ENCODE measurements around the gene COPS6. TPM values are rescaled to one million over a fixed set of nuclear protein-coding genes. Genes with fewer than 3 reads are reported as not detected.

COPS6 gene
- total and polyA plus RNA-seq, 4 donors: 59.9 to 167 (median 113) TPM

DNA sequence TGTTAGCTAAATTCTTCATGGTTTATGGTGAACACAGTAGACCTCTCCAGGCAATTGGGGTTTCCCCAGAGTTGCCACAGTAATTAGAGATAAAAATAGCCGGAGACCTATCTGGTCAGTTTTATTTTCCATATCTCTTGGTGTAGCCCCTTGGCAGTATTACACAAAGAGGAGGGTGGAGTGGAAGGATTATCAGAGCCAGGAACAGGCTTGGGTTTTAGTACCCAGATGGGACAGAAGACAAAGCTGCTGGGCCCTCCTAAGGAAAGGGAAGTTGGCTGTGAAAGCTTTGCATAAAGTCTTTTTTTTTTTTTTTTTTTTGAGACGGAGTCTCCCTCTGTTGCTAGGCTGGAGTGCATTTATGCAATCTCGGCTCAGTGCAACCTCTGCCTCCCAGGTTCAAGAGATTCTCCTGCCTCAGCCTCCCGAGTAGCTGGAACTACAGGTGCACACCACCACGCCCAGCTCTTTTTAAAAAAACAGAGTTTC is 29.5 kb upstream of the COPS6 start:
- peaks cover 59% of the 10 kb centered on the region for H3K36me3 ChIP-seq (ENCODE audit: control insufficient read depth, insufficient read depth, low read length)
- no peaks in the 10 kb centered on the region for H3K4me1 ChIP-seq (ENCODE audit: control insufficient read depth, insufficient read depth, low read length)
- WGBS (ENCODE audit: insufficient coverage): 86% methylated on average over 4 of the region's 5 CpGs
- no peak overlapping the region for H3K4me3 ChIP-seq (ENCODE audit: low read depth, low read length)
- no peaks in the 10 kb centered on the region for H3K27me3 ChIP-seq (ENCODE audit: control insufficient read depth, insufficient read depth, low read length)
- no peaks in the 10 kb centered on the region for H3K9me3 ChIP-seq (ENCODE audit: control insufficient read depth, insufficient read depth, low read length)
- DNase-seq (ENCODE audit: low read depth in 4 of 6, low spot score in 6 of 6): no peak
- H3K27ac ChIP-seq (ENCODE audit: low read depth, low read length): no peak overlapping the region

DNA sequence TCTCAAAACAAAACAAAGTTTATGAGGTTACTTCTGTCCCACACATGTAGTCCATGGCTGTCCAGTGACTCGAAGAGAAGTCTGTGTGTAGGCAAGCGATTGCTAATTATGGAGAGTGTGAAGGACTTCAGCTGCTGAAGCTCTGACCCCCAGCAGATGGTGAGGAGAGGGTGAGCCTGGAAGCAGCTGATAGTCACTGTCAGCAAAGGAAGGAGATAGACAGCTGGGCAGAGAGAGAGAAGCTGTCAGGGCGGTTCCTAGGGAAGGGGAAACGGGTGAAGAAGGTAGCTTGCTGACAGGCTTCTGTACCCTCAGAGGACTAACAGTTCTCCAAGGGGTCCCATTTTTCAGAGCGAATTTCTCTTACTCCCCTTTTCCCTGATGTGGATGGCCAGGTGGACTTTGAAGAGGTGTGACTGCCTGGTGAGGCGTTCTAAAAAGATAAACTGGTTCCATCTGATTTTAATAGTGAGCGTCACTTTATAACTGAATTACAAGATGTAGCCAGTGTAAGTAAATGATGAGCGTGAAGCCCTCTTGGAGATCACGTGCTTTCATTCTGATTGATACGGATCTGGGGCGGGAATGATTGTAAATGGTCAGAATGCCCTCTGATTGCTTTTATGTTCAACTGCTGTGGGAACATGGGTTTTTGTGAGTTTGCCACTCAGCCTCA is 27.1 kb upstream of the COPS6 start:
- Histone ChIP-seq H3K36me3 (ENCODE audit: control insufficient read depth, insufficient read depth, low read length) (peaks cover 73% of the 10 kb centered on the region), H3K4me3 (ENCODE audit: low read depth, low read length) (no peak overlapping the region), H3K9me3 (ENCODE audit: control insufficient read depth, insufficient read depth, low read length) (no peaks in the 10 kb centered on the region), H3K27me3 (ENCODE audit: control insufficient read depth, insufficient read depth, low read length) (no peaks in the 10 kb centered on the region), H3K27ac (ENCODE audit: low read depth, low read length) (no peak overlapping the region), H3K4me1 (ENCODE audit: control insufficient read depth, insufficient read depth, low read length) (no peaks in the 10 kb centered on the region)
- no peak for DNase-seq (ENCODE audit: low read depth in 4 of 6, low spot score in 6 of 6)
- 97% methylated on average over 7 of the region's 11 CpGs for WGBS (ENCODE audit: insufficient coverage)

DNA sequence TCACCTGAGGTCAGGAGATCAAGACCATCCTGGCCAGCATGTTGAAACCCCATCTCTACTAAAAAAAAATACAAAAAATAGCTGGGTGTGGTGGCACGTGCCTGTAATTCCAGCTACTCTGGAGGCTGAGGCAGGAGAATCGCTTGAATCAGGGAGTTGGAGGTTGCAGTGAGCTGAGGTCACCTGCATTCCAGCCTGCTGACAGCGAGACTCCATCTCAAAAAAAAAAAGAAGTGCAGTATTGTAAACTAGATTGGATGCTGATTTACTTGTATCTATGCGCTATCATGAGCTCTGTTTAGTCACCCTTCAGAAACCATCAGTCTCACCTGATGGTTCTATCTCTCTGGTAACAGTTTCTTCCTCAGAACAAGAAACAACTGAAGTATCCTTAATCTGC is 25.4 kb upstream of the COPS6 start:
- H3K36me3 ChIP-seq (ENCODE audit: control insufficient read depth, insufficient read depth, low read length): peaks cover 64% of the 10 kb centered on the region
- no peak overlapping the region for H3K27ac ChIP-seq (ENCODE audit: low read depth, low read length)
- no peak overlapping the region for H3K4me3 ChIP-seq (ENCODE audit: low read depth, low read length)
- no peaks in the 10 kb centered on the region for H3K27me3 ChIP-seq (ENCODE audit: control insufficient read depth, insufficient read depth, low read length)
- H3K9me3 ChIP-seq (ENCODE audit: control insufficient read depth, insufficient read depth, low read length): no peaks in the 10 kb centered on the region
- no peaks in the 10 kb centered on the region for H3K4me1 ChIP-seq (ENCODE audit: control insufficient read depth, insufficient read depth, low read length)
- no peak for DNase-seq (ENCODE audit: low read depth in 4 of 6, low spot score in 6 of 6)
- 100% methylated on average over 2 of the region's 4 CpGs for WGBS (ENCODE audit: insufficient coverage)

DNA sequence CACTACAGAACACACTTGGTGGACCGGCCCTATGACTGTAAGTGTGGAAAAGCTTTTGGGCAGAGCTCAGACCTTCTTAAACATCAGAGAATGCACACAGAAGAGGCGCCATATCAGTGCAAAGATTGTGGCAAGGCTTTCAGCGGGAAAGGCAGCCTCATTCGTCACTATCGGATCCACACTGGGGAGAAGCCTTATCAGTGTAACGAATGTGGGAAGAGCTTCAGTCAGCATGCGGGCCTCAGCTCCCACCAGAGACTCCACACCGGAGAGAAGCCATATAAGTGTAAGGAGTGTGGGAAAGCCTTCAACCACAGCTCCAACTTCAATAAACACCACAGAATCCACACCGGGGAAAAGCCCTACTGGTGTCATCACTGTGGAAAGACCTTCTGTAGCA is 24.6 kb upstream of the COPS6 start:
- no peak overlapping the region for H3K27ac ChIP-seq (ENCODE audit: low read depth, low read length)
- WGBS (ENCODE audit: insufficient coverage): 85% methylated on average over 5 of the region's 9 CpGs
- no peaks in the 10 kb centered on the region for H3K27me3 ChIP-seq (ENCODE audit: control insufficient read depth, insufficient read depth, low read length)
- H3K36me3 ChIP-seq (ENCODE audit: control insufficient read depth, insufficient read depth, low read length): peaks cover 67% of the 10 kb centered on the region
- H3K4me1 ChIP-seq (ENCODE audit: control insufficient read depth, insufficient read depth, low read length): no peaks in the 10 kb centered on the region
- no peak overlapping the region for H3K4me3 ChIP-seq (ENCODE audit: low read depth, low read length)
- H3K9me3 ChIP-seq (ENCODE audit: control insufficient read depth, insufficient read depth, low read length): no peaks in the 10 kb centered on the region
- no peak for DNase-seq (ENCODE audit: low read depth in 4 of 6, low spot score in 6 of 6)

DNA sequence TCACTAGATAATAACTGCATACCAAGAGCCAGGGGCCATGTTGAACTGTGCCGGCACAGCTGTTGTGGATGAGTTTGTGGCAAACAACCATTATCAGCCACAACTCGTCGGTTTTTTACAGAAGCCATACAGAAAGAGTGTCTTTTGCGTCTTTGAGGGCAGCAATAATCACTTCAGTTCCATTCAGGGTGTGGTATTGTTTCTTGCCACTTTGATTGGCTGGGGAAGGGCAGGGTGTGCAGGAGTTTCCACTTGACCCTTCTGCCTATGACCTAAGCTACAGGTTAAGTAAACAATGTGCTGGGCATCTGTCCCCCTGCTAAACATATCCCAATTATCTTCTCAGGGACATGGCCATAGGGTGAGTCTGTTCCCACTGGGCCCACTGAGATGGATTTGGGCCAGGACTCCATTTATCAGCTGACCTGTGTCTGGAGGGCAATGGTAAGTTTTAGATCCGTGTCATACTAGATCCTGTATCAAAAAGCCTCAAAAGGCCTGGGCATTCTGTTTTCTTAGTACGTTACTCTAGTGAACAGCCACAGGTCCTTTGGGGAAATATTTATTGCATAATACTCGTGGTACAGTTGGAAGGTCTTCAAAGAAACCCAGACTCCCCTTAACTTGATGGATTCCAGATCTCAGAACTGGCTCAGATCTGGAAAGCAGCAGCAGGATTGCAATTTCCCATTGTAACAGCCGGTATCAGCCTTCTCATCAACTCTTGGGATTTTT is 23.1 kb upstream of the COPS6 start:
- H3K4me3 ChIP-seq (ENCODE audit: low read depth, low read length): no peak overlapping the region
- H3K27me3 ChIP-seq (ENCODE audit: control insufficient read depth, insufficient read depth, low read length): no peaks in the 10 kb centered on the region
- WGBS (ENCODE audit: insufficient coverage): 75% methylated on average over 6 of the region's 8 CpGs
- H3K36me3 ChIP-seq (ENCODE audit: control insufficient read depth, insufficient read depth, low read length): peaks cover 72% of the 10 kb centered on the region
- H3K27ac ChIP-seq (ENCODE audit: low read depth, low read length): no peak overlapping the region
- H3K4me1 ChIP-seq (ENCODE audit: control insufficient read depth, insufficient read depth, low read length): no peaks in the 10 kb centered on the region
- H3K9me3 ChIP-seq (ENCODE audit: control insufficient read depth, insufficient read depth, low read length): no peaks in the 10 kb centered on the region
- peak in 1 of 6 donors; percentile 36 for DNase-seq (ENCODE audit: low read depth in 4 of 6, low spot score in 6 of 6)

DNA sequence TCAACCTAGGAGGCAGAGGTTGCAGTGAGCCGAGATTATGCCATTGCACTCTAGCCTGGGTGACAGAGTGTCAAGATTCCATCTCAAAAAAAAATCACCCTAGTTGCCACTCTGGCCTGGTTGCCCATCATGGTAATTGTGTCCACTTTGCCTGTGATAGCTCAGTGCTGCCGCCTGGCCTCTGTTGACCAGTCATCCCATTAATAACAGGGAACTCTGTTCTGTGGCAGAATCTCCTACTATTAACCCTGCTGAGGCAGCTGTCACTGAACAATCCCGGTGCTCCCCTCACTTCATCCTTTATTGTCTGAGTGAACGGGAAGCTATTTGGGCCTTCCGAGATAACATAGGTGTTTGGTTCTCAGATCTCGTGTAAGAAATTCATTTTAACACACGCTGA is 21.8 kb upstream of the COPS6 start:
- H3K4me1 ChIP-seq (ENCODE audit: control insufficient read depth, insufficient read depth, low read length): no peaks in the 10 kb centered on the region
- peaks cover 74% of the 10 kb centered on the region for H3K36me3 ChIP-seq (ENCODE audit: control insufficient read depth, insufficient read depth, low read length)
- H3K9me3 ChIP-seq (ENCODE audit: control insufficient read depth, insufficient read depth, low read length): peaks cover 3% of the 10 kb centered on the region
- no peak overlapping the region for H3K27ac ChIP-seq (ENCODE audit: low read depth, low read length)
- WGBS (ENCODE audit: insufficient coverage): 89% methylated on average over 5 of the region's 7 CpGs
- no peaks in the 10 kb centered on the region for H3K27me3 ChIP-seq (ENCODE audit: control insufficient read depth, insufficient read depth, low read length)
- no peak overlapping the region for H3K4me3 ChIP-seq (ENCODE audit: low read depth, low read length)
- no peak for DNase-seq (ENCODE audit: low read depth in 4 of 6, low spot score in 6 of 6)

DNA sequence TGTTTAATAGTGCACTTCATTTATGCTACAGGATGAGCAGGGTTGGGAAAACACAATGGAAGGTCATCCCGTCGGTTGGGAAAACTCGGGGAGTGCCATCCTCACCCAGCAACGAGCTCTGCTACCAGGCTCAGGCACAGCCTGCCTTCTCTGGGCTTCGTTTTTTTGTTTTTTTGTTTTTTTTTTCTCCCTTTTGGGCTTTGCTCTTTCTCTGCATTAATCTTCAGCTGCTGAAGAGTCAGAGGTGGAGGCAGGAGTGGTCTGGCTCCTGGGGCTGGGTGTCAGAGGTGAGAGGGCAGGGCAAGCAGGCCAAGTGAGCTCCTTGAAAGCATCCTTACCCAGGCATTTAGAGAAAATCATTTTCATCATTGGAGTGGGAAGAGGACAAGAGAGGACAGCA is 18.8 kb upstream of the COPS6 start:
- Histone ChIP-seq H3K9me3 (ENCODE audit: control insufficient read depth, insufficient read depth, low read length) (peaks cover 3% of the 10 kb centered on the region), H3K27ac (ENCODE audit: low read depth, low read length) (no peak overlapping the region), H3K36me3 (ENCODE audit: control insufficient read depth, insufficient read depth, low read length) (peaks cover 81% of the 10 kb centered on the region), H3K4me3 (ENCODE audit: low read depth, low read length) (no peak overlapping the region), H3K27me3 (ENCODE audit: control insufficient read depth, insufficient read depth, low read length) (no peaks in the 10 kb centered on the region), H3K4me1 (ENCODE audit: control insufficient read depth, insufficient read depth, low read length) (no peaks in the 10 kb centered on the region)
- WGBS (ENCODE audit: insufficient coverage): 96% methylated on average over 4 of the region's 5 CpGs
- DNase-seq (ENCODE audit: low read depth in 4 of 6, low spot score in 6 of 6): no peak

DNA sequence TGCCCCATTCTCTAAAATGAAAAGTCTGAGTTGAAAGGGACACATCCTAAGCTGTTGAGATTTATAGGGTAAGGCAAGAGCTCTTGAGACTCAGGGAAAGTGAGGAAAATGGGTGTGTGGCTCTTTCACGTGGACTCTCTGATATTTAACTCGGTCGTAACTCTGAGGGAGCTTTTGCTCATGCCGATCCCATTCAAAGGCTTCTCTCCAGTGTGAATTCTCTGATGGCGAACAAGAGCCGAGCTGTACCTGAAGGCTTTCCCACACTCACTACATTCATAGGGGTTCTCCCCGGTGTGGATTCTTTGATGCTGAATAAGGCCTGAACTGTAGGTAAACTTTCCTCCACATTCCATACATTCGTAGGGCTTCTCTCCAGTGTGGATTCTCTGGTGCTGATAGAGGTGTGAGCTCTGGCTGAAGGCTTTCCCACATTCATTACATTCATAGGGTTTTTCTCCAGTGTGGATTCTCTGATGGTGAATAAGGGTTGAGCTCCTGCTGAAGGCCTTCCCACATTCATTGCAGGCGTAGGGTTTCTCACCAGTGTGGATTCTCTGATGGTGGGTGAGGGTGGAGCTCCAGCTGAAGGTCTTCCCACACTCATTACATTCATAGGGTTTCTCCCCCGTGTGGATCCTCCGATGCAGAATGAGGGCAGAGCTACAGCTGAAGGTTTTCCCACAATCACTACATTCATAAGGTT is 17.6 kb upstream of the COPS6 start:
- no peaks in the 10 kb centered on the region for H3K27me3 ChIP-seq (ENCODE audit: control insufficient read depth, insufficient read depth, low read length)
- no CpG with 5 or more reads among the region's 11 CpGs for WGBS (ENCODE audit: insufficient coverage)
- no peaks in the 10 kb centered on the region for H3K4me1 ChIP-seq (ENCODE audit: control insufficient read depth, insufficient read depth, low read length)
- peaks cover 3% of the 10 kb centered on the region for H3K9me3 ChIP-seq (ENCODE audit: control insufficient read depth, insufficient read depth, low read length)
- peaks cover 85% of the 10 kb centered on the region for H3K36me3 ChIP-seq (ENCODE audit: control insufficient read depth, insufficient read depth, low read length)
- no peak overlapping the region for H3K27ac ChIP-seq (ENCODE audit: low read depth, low read length)
- no peak overlapping the region for H3K4me3 ChIP-seq (ENCODE audit: low read depth, low read length)
- no peak for DNase-seq (ENCODE audit: low read depth in 4 of 6, low spot score in 6 of 6)

DNA sequence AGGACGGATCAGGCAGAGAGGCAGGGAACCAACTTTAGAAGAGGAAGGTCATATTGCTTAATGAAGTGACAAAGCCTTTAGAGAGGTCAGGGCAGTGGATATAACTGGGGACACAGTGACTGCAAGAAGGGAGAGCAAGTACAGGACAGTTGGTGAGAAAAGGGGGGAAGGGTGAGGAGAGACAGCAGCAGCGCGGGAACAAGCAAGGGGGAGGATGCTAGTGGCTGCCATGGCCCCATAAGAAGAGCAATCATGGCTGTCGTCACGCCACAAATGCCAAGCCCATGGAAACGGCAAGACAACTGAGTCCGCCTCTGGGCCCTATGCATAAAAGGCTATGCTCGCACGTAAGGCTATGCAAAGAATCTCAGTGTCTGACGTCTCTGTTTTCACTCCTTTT is 16.3 kb upstream of the COPS6 start:
- H3K27me3 ChIP-seq (ENCODE audit: control insufficient read depth, insufficient read depth, low read length): no peaks in the 10 kb centered on the region
- WGBS (ENCODE audit: insufficient coverage): 98% methylated on average over 10 of the region's 10 CpGs
- no peak for DNase-seq (ENCODE audit: low read depth in 4 of 6, low spot score in 6 of 6)
- H3K27ac ChIP-seq (ENCODE audit: low read depth, low read length): no peak overlapping the region
- peaks cover 95% of the 10 kb centered on the region for H3K36me3 ChIP-seq (ENCODE audit: control insufficient read depth, insufficient read depth, low read length)
- no peak overlapping the region for H3K4me3 ChIP-seq (ENCODE audit: low read depth, low read length)
- peaks cover 3% of the 10 kb centered on the region for H3K9me3 ChIP-seq (ENCODE audit: control insufficient read depth, insufficient read depth, low read length)
- H3K4me1 ChIP-seq (ENCODE audit: control insufficient read depth, insufficient read depth, low read length): no peaks in the 10 kb centered on the region
